Natural killer cell (primary cell): Measurements from ENCODE around the gene NAAA. TPM values are rescaled to one million over a fixed set of nuclear protein-coding genes. Genes with fewer than 3 reads are reported as not detected.

Source experiments
- ATAC-seq, 3 donors: fragments of 150-1000 bp in 2 of 3; fragments of 200-7000 bp in 1 of 3; cut with Tn5 transposase; 1 replicate in 1 of 3; 2 replicates in 2 of 3; pipeline ENCODE4 v1.10.0; 2021; ENCODE audit warnings: mild to moderate bottlenecking in 2 of 3, moderate library complexity in 2 of 3
- DNase-seq, 2 donors: peaks; one replicate each; pipeline versions ENCODE4 v3.0.0 to v3.0.0-alpha.2; 2013 to 2021; ENCODE audit warnings: mixed read lengths in 1 of 2
- H3K27ac ChIP-seq: one replicate; pipeline ENCODE4 v1.5.1; 2013; ENCODE audit warnings: mild to moderate bottlenecking, low read length
- H3K27me3 ChIP-seq: one replicate; pipeline ENCODE4 v1.6.1; 2013; ENCODE audit warnings: low read length; ENCODE audit not compliant: control insufficient read depth, insufficient read depth
- H3K36me3 ChIP-seq: one replicate; pipeline ENCODE4 v1.6.1; 2013; ENCODE audit warnings: low read length; ENCODE audit not compliant: control insufficient read depth, insufficient read depth
- H3K4me1 ChIP-seq: one replicate; pipeline ENCODE4 v1.6.1; 2013; ENCODE audit warnings: low read length; ENCODE audit not compliant: control insufficient read depth, insufficient read depth
- H3K4me3 ChIP-seq: one replicate; pipeline ENCODE4 v1.5.1; 2013; ENCODE audit warnings: low read length
- H3K9me3 ChIP-seq: one replicate; pipeline ENCODE4 v1.6.1; 2013; ENCODE audit warnings: low read length; ENCODE audit not compliant: control insufficient read depth, insufficient read depth
- H3K27ac Mint-ChIP-seq, 2 donors: one replicate each; pipeline ENCODE4 v1.8.0; 2022; ENCODE audit warnings: mild to moderate bottlenecking in 2 of 2, mixed read lengths in 2 of 2, moderate library complexity in 1 of 2
- H3K27me3 Mint-ChIP-seq, 2 donors: one replicate each; pipeline ENCODE4 v1.8.0; 2022; ENCODE audit warnings: low read depth in 2 of 2, mixed read lengths in 2 of 2
- H3K36me3 Mint-ChIP-seq: one replicate; pipeline ENCODE4 v1.8.0; 2022; ENCODE audit warnings: mixed read lengths
- H3K4me1 Mint-ChIP-seq, 2 donors: one replicate each; pipeline ENCODE4 v1.8.0; 2022; ENCODE audit warnings: mixed read lengths in 2 of 2
- H3K4me3 Mint-ChIP-seq: one replicate; pipeline ENCODE4 v1.8.0; 2022; ENCODE audit warnings: mild to moderate bottlenecking, moderate library complexity, mixed read lengths
- H3K9me3 Mint-ChIP-seq, 2 donors: one replicate each; pipeline ENCODE4 v1.8.0; 2022; ENCODE audit warnings: mixed read lengths in 2 of 2
- CTCF ChIP-seq: fragments of 200-600 bp; IDR thresholded peaks from one replicate; pipeline ENCODE4 v1.8.0; 2022; ENCODE audit warnings: antibody characterized with exemption
- WGBS: methylation state at CpG from one replicate; pipeline ENCODE4 v1.1.7; 2013; ENCODE audit warnings: missing lambda C conversion rate; ENCODE audit not compliant: insufficient coverage; 5-methylcytosine and 5-hydroxymethylcytosine counted together
- intact Hi-C: fragments of 100-400 bp; cut with micrococcal nuclease; formaldehyde crosslinking; loops from one replicate; pipeline ENCODE4 v1.14.2; 2022
- total RNA-seq, 4 donors: library from RNA; stranded (reverse); fragments of 120-200 nt in 1 of 4; gene quantifications; one replicate each; pipeline versions ENCODE4 v1.2.3 to v1.2.4, GENCODE V29; 2013 to 2022

NAAA gene
- total RNA-seq, 3 donors from 2014 or later (not counting 1 experiment from before 2014, with no cell fraction given), result 37.8 to 56.3 (median 43.4) TPM

DNA sequence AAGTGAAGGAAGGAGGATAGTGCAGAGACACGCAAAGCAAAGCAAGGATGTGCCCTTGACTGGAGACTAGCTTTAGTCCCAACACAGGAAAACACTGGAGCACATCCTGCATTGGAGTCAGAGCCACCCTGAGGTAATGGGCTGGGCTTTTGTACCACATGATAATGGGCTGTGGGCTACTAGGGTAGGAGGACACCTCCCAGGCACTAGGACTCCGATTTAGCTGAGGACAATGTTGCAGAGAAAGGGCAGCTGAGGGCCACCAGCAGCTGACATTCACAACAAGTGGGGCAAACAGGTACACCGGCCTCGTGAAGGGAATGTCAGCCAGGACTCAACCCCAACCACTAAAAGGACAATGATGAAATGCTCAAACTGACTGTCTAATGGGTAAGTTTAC, 39.8 kb upstream of the NAAA start:
- TF ChIP-seq CTCF, result no peak
- no peaks in the 10 kb centered on the region for H3K9me3 Mint-ChIP-seq
- no peak for DNase-seq
- Histone ChIP-seq H3K36me3 (peaks cover 50% of the 10 kb centered on the region), H3K27me3 (no peaks in the 10 kb centered on the region), H3K4me3 (no peak overlapping the region), H3K9me3 (no peaks in the 10 kb centered on the region), H3K4me1 (no peaks in the 10 kb centered on the region), H3K27ac (no peak overlapping the region)
- intact Hi-C loops, result no loop called here
- WGBS, result 100% methylated on average over 4 of the region's 4 CpGs
- H3K4me1 Mint-ChIP-seq, result no peaks in the 10 kb centered on the region
- H3K36me3 Mint-ChIP-seq, result peaks cover 16% of the 10 kb centered on the region
- no peak overlapping the region for H3K27ac Mint-ChIP-seq
- no peak for ATAC-seq
- no peaks in the 10 kb centered on the region for H3K27me3 Mint-ChIP-seq
- H3K4me3 Mint-ChIP-seq, result no peak overlapping the region

GRCh38 chr4:75976177-75976576, 35.4 kb upstream of the NAAA start:
- no CpG with 5 or more reads among the region's 2 CpGs for WGBS
- Mint-ChIP-seq H3K4me3 (no peak overlapping the region), H3K27me3 (no peaks in the 10 kb centered on the region), H3K9me3 (no peaks in the 10 kb centered on the region), H3K27ac (no peak overlapping the region), H3K36me3 (peaks cover 28% of the 10 kb centered on the region), H3K4me1 (no peaks in the 10 kb centered on the region)
- no peak overlapping the region for H3K27ac ChIP-seq
- no peak for TF ChIP-seq CTCF
- H3K4me1 ChIP-seq, result no peaks in the 10 kb centered on the region
- no peaks in the 10 kb centered on the region for H3K9me3 ChIP-seq
- no peak for DNase-seq
- H3K4me3 ChIP-seq, result no peak overlapping the region
- H3K36me3 ChIP-seq, result peaks cover 73% of the 10 kb centered on the region
- ATAC-seq, result no peak
- intact Hi-C loops, result no loop called here
- H3K27me3 ChIP-seq, result no peaks in the 10 kb centered on the region

- Mint-ChIP-seq H3K4me3 (no peak overlapping the region), H3K4me1 (no peaks in the 10 kb centered on the region), H3K27ac (no peak overlapping the region), H3K27me3 (no peaks in the 10 kb centered on the region), H3K9me3 (no peaks in the 10 kb centered on the region), H3K36me3 (peaks cover 43% of the 10 kb centered on the region)
- Histone ChIP-seq H3K27me3 (no peaks in the 10 kb centered on the region), H3K4me3 (no peak overlapping the region), H3K4me1 (no peaks in the 10 kb centered on the region), H3K27ac (no peak overlapping the region), H3K36me3 (peaks cover 80% of the 10 kb centered on the region), H3K9me3 (no peaks in the 10 kb centered on the region)
- DNase-seq, result no peak
- ATAC-seq, result no peak
- no peak for TF ChIP-seq CTCF
- intact Hi-C loops, result no loop called here
Measured at GRCh38 chr4:75973766-75974165, 33.0 kb upstream of the NAAA start.

GRCh38 chr4:75968084-75968483, 27.3 kb upstream of the NAAA start:
- no peak overlapping the region for H3K4me3 ChIP-seq
- peaks cover 86% of the 10 kb centered on the region for H3K36me3 ChIP-seq
- 100% methylated on average over 2 of the region's 3 CpGs for WGBS
- DNase-seq (no peak), ATAC-seq (no peak)
- no peaks in the 10 kb centered on the region for H3K27me3 ChIP-seq
- H3K27ac ChIP-seq, result no peak overlapping the region
- H3K36me3 Mint-ChIP-seq, result peaks cover 78% of the 10 kb centered on the region
- H3K9me3 Mint-ChIP-seq, result peaks cover 0 to 3% of the 10 kb centered on the region in 2 donors
- no peak for TF ChIP-seq CTCF
- no peaks in the 10 kb centered on the region for H3K4me1 ChIP-seq
- H3K4me1 Mint-ChIP-seq, result no peaks in the 10 kb centered on the region
- H3K9me3 ChIP-seq, result peaks cover 4% of the 10 kb centered on the region
- intact Hi-C loops, result no loop called here
- no peak overlapping the region for H3K27ac Mint-ChIP-seq
- H3K4me3 Mint-ChIP-seq, result no peak overlapping the region
- H3K27me3 Mint-ChIP-seq, result no peaks in the 10 kb centered on the region
